ENCODE measurements around the gene CASR. TPM values are rescaled to one million over a fixed set of nuclear protein-coding genes. Genes with fewer than 3 reads are reported as not detected.
A peak's percentile ranks its signal among the peaks of the same experiment; 100 is the strongest.

The CASR gene
- total RNA-seq, 1 experiment from 2014 or later: not detected

- peak; percentile 60 for DNase-seq (ENCODE audit: low read depth)
Observed at GRCh38 chr3:122258757-122259371, 75.4 kb downstream of the CASR start.

DNA sequence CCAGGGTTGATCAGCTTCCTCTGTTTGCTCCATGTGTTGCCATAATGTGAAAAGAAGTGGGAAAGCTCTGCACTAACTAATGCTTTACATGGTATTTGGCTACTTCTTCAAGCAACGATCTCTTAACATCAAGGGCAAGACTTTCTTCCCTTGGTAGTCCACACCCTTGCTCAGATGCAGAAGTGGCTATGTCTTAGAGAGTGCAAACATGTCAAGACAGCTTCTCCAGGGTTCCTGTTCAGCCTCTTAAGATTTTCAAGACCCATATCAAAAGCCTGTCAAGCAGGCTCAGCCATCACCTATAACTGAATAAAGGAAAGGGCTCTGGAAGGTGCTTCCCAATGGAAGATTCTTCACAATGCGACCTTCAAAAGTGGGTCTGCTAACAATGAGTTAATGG, 76.7 kb downstream of the CASR start:
- no peak for DNase-seq (ENCODE audit: low read depth)

DNA sequence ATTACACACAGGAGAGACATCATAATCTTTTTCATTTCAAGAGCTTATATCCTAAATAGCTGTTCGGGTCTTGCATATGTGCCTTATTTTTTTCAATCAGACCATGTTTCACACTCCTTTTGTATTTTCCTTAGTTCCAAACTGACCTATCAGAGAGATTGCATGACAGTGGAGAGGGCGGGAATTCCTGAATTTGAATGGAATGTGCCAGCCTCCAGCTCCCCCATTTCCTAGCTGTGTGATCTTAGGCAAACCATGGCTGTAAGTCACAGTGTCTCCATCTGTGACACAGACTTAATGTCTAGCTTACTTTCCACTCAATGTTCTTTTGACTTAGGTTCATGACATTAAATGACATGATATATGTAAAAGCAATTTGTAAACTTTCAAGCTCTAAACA, 79.6 kb downstream of the CASR start:
- no peak for DNase-seq (ENCODE audit: low read depth)

- DNase-seq (ENCODE audit: low read depth): no peak
Observed at GRCh38 chr3:122263974-122264588, 80.6 kb downstream of the CASR start.

GRCh38 chr3:122265957-122266356, 82.5 kb downstream of the CASR start:
- no peak for DNase-seq (ENCODE audit: low read depth)

GRCh38 chr3:122268257-122269024, 85.0 kb downstream of the CASR start:
- no peak for DNase-seq (ENCODE audit: low read depth)

- no peak for DNase-seq (ENCODE audit: low read depth)
Observed at GRCh38 chr3:122269045-122269444, 85.6 kb downstream of the CASR start.

DNA sequence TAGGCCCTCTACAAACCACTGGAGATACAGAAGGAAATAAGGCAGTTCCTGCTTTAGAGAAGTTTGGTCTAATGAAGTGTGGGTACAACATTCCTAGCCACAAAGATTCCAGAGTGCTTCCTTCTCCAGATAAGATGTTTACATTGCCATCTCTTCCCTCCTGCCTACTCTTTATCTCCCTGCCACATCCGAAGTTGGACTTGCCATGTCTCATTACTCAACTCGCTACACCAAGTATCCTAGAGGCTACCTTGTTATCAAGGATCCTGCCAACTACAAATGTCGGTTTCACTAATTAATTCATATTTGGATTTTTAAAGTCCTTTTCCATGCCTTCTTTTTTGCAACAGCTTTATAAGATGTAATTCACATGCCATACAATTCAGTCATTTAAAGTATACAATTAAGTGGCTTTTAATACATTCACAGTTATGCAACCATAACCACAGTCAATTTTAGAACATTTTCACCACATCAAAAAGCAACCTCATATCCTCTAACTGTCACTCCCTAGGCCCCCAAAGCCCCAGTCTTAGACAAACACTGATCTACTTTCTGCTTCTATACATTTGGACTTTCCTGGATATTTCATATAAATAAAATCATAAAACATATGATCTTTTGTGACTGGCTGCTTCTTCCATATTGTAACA, 87.9 kb downstream of the CASR start:
- DNase-seq (ENCODE audit: low read depth): no peak

DNA sequence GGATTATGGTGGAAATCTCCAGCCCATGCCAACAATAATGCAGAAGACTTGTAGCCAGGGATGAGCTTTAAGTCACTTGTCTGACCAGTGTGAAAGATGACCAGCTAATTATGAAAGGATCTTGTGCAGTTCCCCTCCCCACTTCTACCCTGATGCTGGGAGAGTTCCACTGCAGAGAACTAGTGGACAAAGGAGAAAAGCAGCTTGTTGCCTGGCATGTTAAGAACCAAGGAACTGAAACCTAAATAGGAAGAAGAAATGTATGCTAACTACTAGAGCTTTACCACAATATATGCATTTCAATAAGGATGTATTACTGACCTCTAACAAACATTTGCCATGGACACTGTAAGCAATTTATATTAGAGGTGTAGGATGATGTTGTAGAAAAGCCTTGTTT, 89.4 kb downstream of the CASR start:
- no peak for DNase-seq (ENCODE audit: low read depth)

DNA sequence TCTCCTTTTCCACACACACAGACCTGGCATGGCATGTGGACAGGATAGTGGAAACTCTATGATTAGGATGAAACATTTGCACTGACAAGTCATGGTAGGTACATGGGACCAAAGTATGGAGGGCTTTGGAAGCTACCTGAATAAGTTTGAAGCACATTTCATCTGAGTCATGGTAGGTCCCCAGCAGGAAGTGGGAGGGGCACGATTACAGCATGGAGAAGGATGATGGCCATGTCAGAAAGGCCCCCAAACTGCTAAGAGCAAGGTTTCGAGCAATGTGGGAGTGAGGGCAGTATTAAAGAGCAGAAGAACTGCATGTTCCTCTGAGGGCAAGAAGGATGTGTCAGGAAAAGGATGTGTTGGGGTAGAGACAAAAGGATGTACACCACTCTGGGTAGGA, 90.0 kb downstream of the CASR start:
- no peak for DNase-seq (ENCODE audit: low read depth)

- DNase-seq (ENCODE audit: low read depth): no peak
Observed at GRCh38 chr3:122281891-122282290, 98.4 kb downstream of the CASR start.

GRCh38 chr3:122283796-122284445, 100.5 kb downstream of the CASR start:
- peak; percentile 15 for DNase-seq (ENCODE audit: low read depth)

- no peak for DNase-seq (ENCODE audit: low read depth)
Observed at GRCh38 chr3:122284486-122284885, 101.0 kb downstream of the CASR start.

DNA sequence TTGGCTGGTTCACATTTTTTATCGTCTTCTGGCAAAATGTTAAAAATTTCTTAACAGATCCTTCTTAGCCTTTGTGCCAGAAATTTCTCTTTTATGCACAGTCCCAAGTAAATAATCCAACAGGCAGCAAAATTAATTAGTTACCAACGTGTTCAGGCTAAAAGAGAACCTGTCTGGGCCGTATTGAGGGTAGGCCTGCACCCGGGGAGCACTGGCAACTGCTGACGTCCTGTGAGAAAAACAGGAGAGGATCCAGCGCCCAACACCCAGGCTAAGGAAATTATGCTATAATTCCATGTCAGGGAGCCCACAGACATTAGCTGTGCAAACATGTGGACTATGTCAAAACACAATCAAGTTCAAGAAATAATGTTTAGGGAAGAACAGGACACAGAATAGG, 110.9 kb downstream of the CASR start:
- DNase-seq (ENCODE audit: low read depth): no peak

GRCh38 chr3:122295266-122296062, 112.0 kb downstream of the CASR start:
- no peak for DNase-seq (ENCODE audit: low read depth)

DNA sequence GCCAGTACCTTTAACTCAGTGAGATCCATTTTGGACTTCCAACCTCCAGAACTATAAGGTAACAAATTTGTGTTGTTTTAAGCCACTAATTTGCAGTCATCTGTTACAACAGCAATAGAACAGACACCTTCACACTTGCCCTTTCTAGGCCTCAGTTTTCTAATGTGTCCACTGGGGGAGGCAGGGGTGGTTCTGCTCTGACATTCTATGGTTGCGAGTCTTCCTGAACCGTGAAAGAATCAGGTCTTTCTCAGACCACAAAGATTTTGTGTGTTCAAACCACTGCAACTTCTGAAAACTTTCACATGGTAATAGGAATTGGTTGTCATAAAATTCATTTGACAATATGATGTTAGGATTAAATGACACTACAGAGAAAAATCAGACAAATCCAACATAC, 114.8 kb downstream of the CASR start:
- no peak for DNase-seq (ENCODE audit: low read depth)

GRCh38 chr3:122299215-122299614, 115.7 kb downstream of the CASR start:
- DNase-seq (ENCODE audit: low read depth): no peak

- peak; percentile 43 for DNase-seq (ENCODE audit: low read depth)
Observed at GRCh38 chr3:122299872-122300460, 116.5 kb downstream of the CASR start.

DNA sequence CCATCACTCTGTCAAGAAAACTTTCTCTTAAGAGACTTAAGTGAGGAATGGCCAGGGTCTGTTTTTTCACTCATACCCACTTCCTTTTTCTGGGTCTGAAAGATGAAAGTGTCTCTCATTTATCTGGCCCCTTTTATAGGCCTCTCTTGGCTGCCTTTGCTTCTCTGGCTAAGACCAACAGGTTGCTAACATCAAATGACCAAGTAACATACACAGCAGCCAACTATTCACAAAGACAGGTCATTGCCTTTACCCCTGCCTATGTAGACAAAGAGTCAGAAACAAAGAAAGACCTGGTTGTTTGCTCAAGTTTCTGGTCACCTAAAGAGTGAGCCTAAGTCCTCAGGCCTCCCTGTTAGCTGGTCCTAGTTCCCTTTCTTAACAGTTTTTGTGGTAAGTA, 117.6 kb downstream of the CASR start:
- DNase-seq (ENCODE audit: low read depth): no peak

GRCh38 chr3:122305818-122306621, 122.6 kb downstream of the CASR start:
- DNase-seq (ENCODE audit: low read depth): peak; percentile 33

All from HT1080 (cell line).